H7 (cell line): ENCODE results near the gene CHST13. TPM values are rescaled to one million over a fixed set of nuclear protein-coding genes. Genes with fewer than 3 reads are reported as not detected.

Experiments used
- DNase-seq: peaks from one replicate; pipeline ENCODE4 v3.0.0; 2012
- H3K27me3 ChIP-seq: 2 replicates; pipeline ENCODE4 v1.6.0; 2011; ENCODE audit warnings: mild to moderate bottlenecking, low read length; ENCODE audit not compliant: control insufficient read depth, insufficient read depth
- H3K36me3 ChIP-seq: replicated peaks from 2 replicates; pipeline ENCODE4 v1.5.1; 2011; ENCODE audit warnings: low read length; ENCODE audit not compliant: control insufficient read depth, insufficient read depth
- H3K4me3 ChIP-seq: 2 replicates; pipeline ENCODE4 v1.5.1; 2011; ENCODE audit warnings: low read depth, mild to moderate bottlenecking, control low read depth, low read length, moderate library complexity; ENCODE audit not compliant: insufficient read depth
- total RNA-seq: library from RNA; depleted of rRNA; stranded (reverse); fragments of >200 nt; shearing (Covaris generic); gene quantifications from 2 replicates; pipeline ENCODE4 v1.2.3, GENCODE V29; 2014

CHST13 gene
- total RNA-seq, 1 experiment from 2014 or later, result 2.8 TPM

- DNase-seq, result no peak
- no peaks in the 10 kb centered on the region for H3K27me3 ChIP-seq
- no peaks in the 10 kb centered on the region for H3K36me3 ChIP-seq
- no peak overlapping the region for H3K4me3 ChIP-seq
These were observed 39.8 kb upstream of the CHST13 start for GRCh38 chr3:126484148-126484547.

- DNase-seq, result peak; percentile 66
- H3K36me3 ChIP-seq, result no peaks in the 10 kb centered on the region
- no peak overlapping the region for H3K4me3 ChIP-seq
- no peaks in the 10 kb centered on the region for H3K27me3 ChIP-seq
These were observed 39.3 kb upstream of the CHST13 start for GRCh38 chr3:126484662-126485061.

- Histone ChIP-seq H3K36me3 (no peaks in the 10 kb centered on the region), H3K27me3 (no peaks in the 10 kb centered on the region), H3K4me3 (no peak overlapping the region)
- peak; percentile 81 for DNase-seq
These were observed 38.6 kb upstream of the CHST13 start for GRCh38 chr3:126485176-126485897.

- H3K36me3 ChIP-seq, result no peaks in the 10 kb centered on the region
- H3K4me3 ChIP-seq, result no peak overlapping the region
- DNase-seq, result peak; percentile 41
- no peaks in the 10 kb centered on the region for H3K27me3 ChIP-seq
These were observed 38.0 kb upstream of the CHST13 start for GRCh38 chr3:126485956-126486355.

- no peaks in the 10 kb centered on the region for H3K36me3 ChIP-seq
- no peaks in the 10 kb centered on the region for H3K27me3 ChIP-seq
- no peak overlapping the region for H3K4me3 ChIP-seq
- peak; percentile 47 for DNase-seq
These were observed 37.6 kb upstream of the CHST13 start for GRCh38 chr3:126486360-126486847.

- no peak overlapping the region for H3K4me3 ChIP-seq
- no peaks in the 10 kb centered on the region for H3K36me3 ChIP-seq
- peak; percentile 85 for DNase-seq
- no peaks in the 10 kb centered on the region for H3K27me3 ChIP-seq
These were observed 36.7 kb upstream of the CHST13 start for GRCh38 chr3:126487151-126487771.

GRCh38 chr3:126488185-126488584, 35.8 kb upstream of the CHST13 start:
- no peak overlapping the region for H3K4me3 ChIP-seq
- H3K27me3 ChIP-seq, result no peaks in the 10 kb centered on the region
- no peaks in the 10 kb centered on the region for H3K36me3 ChIP-seq
- DNase-seq, result peak; percentile 71

GRCh38 chr3:126488886-126489569, 34.9 kb upstream of the CHST13 start:
- Histone ChIP-seq H3K4me3 (no peak overlapping the region), H3K27me3 (no peaks in the 10 kb centered on the region), H3K36me3 (no peaks in the 10 kb centered on the region)
- DNase-seq, result no peak

GRCh38 chr3:126490619-126491018, 33.3 kb upstream of the CHST13 start:
- H3K36me3 ChIP-seq, result no peaks in the 10 kb centered on the region
- peak; percentile 88 for DNase-seq
- no peaks in the 10 kb centered on the region for H3K27me3 ChIP-seq
- no peak overlapping the region for H3K4me3 ChIP-seq

GRCh38 chr3:126491221-126492013, 32.5 kb upstream of the CHST13 start:
- DNase-seq, result no peak
- Histone ChIP-seq H3K27me3 (no peaks in the 10 kb centered on the region), H3K36me3 (no peaks in the 10 kb centered on the region), H3K4me3 (no peak overlapping the region)

- H3K36me3 ChIP-seq, result no peaks in the 10 kb centered on the region
- no peak for DNase-seq
- H3K4me3 ChIP-seq, result no peak overlapping the region
- H3K27me3 ChIP-seq, result no peaks in the 10 kb centered on the region
These were observed 30.9 kb upstream of the CHST13 start for GRCh38 chr3:126493051-126493450.

- Histone ChIP-seq H3K36me3 (no peaks in the 10 kb centered on the region), H3K4me3 (no peak overlapping the region), H3K27me3 (no peaks in the 10 kb centered on the region)
- no peak for DNase-seq
These were observed 30.2 kb upstream of the CHST13 start for GRCh38 chr3:126493739-126494138.

GRCh38 chr3:126494204-126494969, 29.6 kb upstream of the CHST13 start:
- Histone ChIP-seq H3K4me3 (no peak overlapping the region), H3K36me3 (no peaks in the 10 kb centered on the region), H3K27me3 (no peaks in the 10 kb centered on the region)
- DNase-seq, result no peak

- Histone ChIP-seq H3K27me3 (no peaks in the 10 kb centered on the region), H3K4me3 (no peak overlapping the region), H3K36me3 (no peaks in the 10 kb centered on the region)
- no peak for DNase-seq
These were observed 29.1 kb upstream of the CHST13 start for GRCh38 chr3:126494970-126495230.
